Gastrocnemius medialis (tissue), 4 donors: Measurements from ENCODE around the gene C2CD4A.

Source experiments
- POLR2A ChIP-seq, 2 donors: fragments of 450-650 bp; IDR thresholded peaks; one replicate each; pipeline ENCODE4 v1.6.1; 2017; ENCODE audit warnings: antibody characterized with exemption in 2 of 2, mild to moderate bottlenecking in 2 of 2, moderate library complexity in 2 of 2
- TF ChIP-seq, protein P1 (sequence below), 5 experiments: fragments of 450-650 bp in 3 of 5; fragments of 200-600 bp in 2 of 5; sonication (generic) in 2 of 5; IDR thresholded peaks in 4 of 5; conservative IDR thresholded peaks in 1 of 5; 1 replicate in 4 of 5; 2 replicates in 1 of 5; pipeline ENCODE4 v1.5.1; 2016 to 2019; ENCODE audit warnings: antibody characterized with exemption in 5 of 5, mild to moderate bottlenecking in 3 of 5, moderate library complexity in 3 of 5

- TF ChIP-seq POLR2A (IDR thresholded peaks at IDR 0.05), result no peak
- TF ChIP-seq, protein P1, sequence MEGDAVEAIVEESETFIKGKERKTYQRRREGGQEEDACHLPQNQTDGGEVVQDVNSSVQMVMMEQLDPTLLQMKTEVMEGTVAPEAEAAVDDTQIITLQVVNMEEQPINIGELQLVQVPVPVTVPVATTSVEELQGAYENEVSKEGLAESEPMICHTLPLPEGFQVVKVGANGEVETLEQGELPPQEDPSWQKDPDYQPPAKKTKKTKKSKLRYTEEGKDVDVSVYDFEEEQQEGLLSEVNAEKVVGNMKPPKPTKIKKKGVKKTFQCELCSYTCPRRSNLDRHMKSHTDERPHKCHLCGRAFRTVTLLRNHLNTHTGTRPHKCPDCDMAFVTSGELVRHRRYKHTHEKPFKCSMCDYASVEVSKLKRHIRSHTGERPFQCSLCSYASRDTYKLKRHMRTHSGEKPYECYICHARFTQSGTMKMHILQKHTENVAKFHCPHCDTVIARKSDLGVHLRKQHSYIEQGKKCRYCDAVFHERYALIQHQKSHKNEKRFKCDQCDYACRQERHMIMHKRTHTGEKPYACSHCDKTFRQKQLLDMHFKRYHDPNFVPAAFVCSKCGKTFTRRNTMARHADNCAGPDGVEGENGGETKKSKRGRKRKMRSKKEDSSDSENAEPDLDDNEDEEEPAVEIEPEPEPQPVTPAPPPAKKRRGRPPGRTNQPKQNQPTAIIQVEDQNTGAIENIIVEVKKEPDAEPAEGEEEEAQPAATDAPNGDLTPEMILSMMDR (IDR thresholded peaks at IDR 0.05 in 4 of 5, conservative IDR thresholded peaks at IDR 0.05 in 1 of 5), result no peak
Measured at GRCh38 chr15:62109437-62109836, 42.7 kb downstream of the C2CD4A start.
